Measurements from ENCODE around the gene MYO5C. TPM values are rescaled to one million over a fixed set of nuclear protein-coding genes. Genes with fewer than 3 reads are reported as not detected.

Gene MYO5C
- total RNA-seq, 2 experiments from 2014 or later: 1.6 to 4.1 TPM

DNA sequence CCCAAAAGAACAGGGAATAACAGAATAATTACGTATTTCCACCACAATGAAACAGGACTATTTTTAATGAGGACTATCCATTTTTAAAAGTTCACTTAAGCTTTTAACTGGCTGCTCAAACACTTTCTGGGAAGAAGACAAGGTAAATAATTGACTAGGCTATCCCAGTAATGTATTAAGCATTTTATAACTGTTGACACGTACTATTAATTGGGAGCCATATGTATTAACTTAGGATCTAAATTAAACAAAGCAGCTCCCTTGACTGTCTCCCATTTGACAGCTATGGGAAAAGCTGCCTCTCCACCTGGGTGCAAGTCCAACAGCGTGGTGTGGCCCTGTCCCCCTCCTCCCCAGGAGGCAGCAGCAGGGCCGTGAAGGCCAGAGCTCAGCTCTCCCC, 36.1 kb downstream of the MYO5C start:
- peaks cover 34% of the 10 kb centered on the region for H3K4me1 ChIP-seq (ENCODE audit: insufficient read depth, low read length, poor library complexity, severe bottlenecking)
- H2AFZ ChIP-seq (ENCODE audit: low read length): no peak overlapping the region
- no TSS peak for BruUV-seq (replicated peaks)
- H3K9me3 ChIP-seq (ENCODE audit: low read length): no peaks in the 10 kb centered on the region
- POLR2A ChIA-PET: interaction anchor here (0.7 to 1.2 kb wide), 3 partner anchors 21 to 43 kb away, joined by 3 to 4 read pairs (median 4); no protein-coding TSS in a partner anchor
- no peaks in the 10 kb centered on the region for H3K79me2 ChIP-seq (ENCODE audit: insufficient read depth, low read depth, low read length)
- H4K20me1 ChIP-seq (ENCODE audit: insufficient read depth, low read length): no peaks in the 10 kb centered on the region
- no peak overlapping the region for H3K27ac ChIP-seq (ENCODE audit: low read depth, low read length, poor library complexity, severe bottlenecking)
- H3K9me2 ChIP-seq (ENCODE audit: insufficient read depth, low read length): no peaks in the 10 kb centered on the region
- H3K4me3 ChIP-seq (ENCODE audit: low read depth, low read length, poor library complexity, severe bottlenecking): no peak overlapping the region
- TF ChIP-seq EZH2phosphoT487 (IDR thresholded peaks at IDR 0.05; ENCODE audit: borderline replicate concordance, low read depth, low read length): no peak
- TF ChIP-seq, protein P1, sequence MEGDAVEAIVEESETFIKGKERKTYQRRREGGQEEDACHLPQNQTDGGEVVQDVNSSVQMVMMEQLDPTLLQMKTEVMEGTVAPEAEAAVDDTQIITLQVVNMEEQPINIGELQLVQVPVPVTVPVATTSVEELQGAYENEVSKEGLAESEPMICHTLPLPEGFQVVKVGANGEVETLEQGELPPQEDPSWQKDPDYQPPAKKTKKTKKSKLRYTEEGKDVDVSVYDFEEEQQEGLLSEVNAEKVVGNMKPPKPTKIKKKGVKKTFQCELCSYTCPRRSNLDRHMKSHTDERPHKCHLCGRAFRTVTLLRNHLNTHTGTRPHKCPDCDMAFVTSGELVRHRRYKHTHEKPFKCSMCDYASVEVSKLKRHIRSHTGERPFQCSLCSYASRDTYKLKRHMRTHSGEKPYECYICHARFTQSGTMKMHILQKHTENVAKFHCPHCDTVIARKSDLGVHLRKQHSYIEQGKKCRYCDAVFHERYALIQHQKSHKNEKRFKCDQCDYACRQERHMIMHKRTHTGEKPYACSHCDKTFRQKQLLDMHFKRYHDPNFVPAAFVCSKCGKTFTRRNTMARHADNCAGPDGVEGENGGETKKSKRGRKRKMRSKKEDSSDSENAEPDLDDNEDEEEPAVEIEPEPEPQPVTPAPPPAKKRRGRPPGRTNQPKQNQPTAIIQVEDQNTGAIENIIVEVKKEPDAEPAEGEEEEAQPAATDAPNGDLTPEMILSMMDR (conservative IDR thresholded peaks at IDR 0.05; ENCODE audit: low read length): no peak
- H3K4me2 ChIP-seq (ENCODE audit: low read length): no peak overlapping the region
- intact Hi-C loops (cut with micrococcal nuclease; ENCODE audit: unreplicated experiment): loop anchor here (5.0 kb wide), 1 partner anchor 68 kb away; no protein-coding TSS in a partner anchor
- no peak for DNase-seq (ENCODE audit: low spot score)
- CTCF ChIA-PET (ENCODE audit: unreplicated experiment): no interaction called here
- no peaks in the 10 kb centered on the region for H3K36me3 ChIP-seq (ENCODE audit: insufficient read depth, low read length)

DNA sequence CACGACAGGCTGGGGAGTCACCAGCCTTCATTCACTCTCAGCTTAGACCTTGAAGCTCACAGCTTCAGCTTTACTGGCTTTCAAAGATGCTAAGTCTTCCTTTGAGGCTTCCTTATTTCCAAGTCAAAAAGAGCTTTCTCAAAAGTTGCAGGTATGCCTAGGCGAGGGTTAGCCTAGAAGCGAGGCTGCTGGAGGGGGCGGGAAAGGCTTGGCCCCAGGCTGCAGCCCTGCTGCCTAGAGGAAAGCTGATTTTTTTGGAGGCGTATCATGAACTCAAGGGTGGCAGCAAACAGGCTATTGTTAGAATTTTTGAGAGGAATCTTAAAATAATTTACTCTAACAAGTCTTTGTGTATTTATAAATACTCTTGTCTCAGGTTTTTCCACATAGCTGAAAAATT, 37.1 kb downstream of the MYO5C start:
- ChIA-PET POLR2A (interaction anchor here (0.5 to 0.6 kb wide), 2 partner anchors 477 to 491 kb away, joined by 3 read pairs; no protein-coding TSS in a partner anchor), CTCF (ENCODE audit: unreplicated experiment) (interaction anchor here (0.5 kb wide), 1 partner anchor 532 kb away, joined by 5 read pairs; the partner anchor contains the start of gene ONECUT1)
- Histone ChIP-seq H3K27ac (ENCODE audit: low read depth, low read length, poor library complexity, severe bottlenecking) (no peak overlapping the region), H4K20me1 (ENCODE audit: insufficient read depth, low read length) (no peaks in the 10 kb centered on the region), H2AFZ (ENCODE audit: low read length) (no peak overlapping the region), H3K4me3 (ENCODE audit: low read depth, low read length, poor library complexity, severe bottlenecking) (no peak overlapping the region), H3K4me1 (ENCODE audit: insufficient read depth, low read length, poor library complexity, severe bottlenecking) (peaks cover 38% of the 10 kb centered on the region), H3K4me2 (ENCODE audit: low read length) (no peak overlapping the region), H3K36me3 (ENCODE audit: insufficient read depth, low read length) (no peaks in the 10 kb centered on the region), H3K9me3 (ENCODE audit: low read length) (no peaks in the 10 kb centered on the region), H3K9me2 (ENCODE audit: insufficient read depth, low read length) (no peaks in the 10 kb centered on the region), H3K79me2 (ENCODE audit: insufficient read depth, low read depth, low read length) (no peaks in the 10 kb centered on the region)
- intact Hi-C loops (cut with micrococcal nuclease; ENCODE audit: unreplicated experiment): loop anchor here (5.0 kb wide), 1 partner anchor 69 kb away; no protein-coding TSS in a partner anchor
- no peak for DNase-seq (ENCODE audit: low spot score)
- TF ChIP-seq, protein P1 (conservative IDR thresholded peaks at IDR 0.05; ENCODE audit: low read length): no peak
- no peak for TF ChIP-seq EZH2phosphoT487 (IDR thresholded peaks at IDR 0.05; ENCODE audit: borderline replicate concordance, low read depth, low read length)
- no TSS peak for BruUV-seq (replicated peaks)

DNA sequence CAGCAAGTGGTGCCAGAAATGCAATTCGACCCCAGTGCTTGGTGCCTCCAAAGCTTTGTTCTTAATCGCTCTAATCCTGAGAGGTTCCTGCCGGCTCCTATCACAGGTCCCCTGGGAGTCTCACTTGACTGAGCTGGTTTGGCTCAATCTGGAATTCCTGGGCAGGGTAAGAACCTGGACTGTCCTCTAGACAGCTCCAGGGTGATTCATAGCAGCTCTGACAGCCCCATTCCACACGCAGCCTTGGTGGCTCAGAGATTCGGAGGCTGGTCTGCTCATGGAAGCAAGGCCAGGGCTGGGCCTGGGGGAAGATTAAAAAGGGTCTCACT, 37.9 kb downstream of the MYO5C start:
- ChIA-PET POLR2A (interaction anchor here (0.7 to 1.6 kb wide), 2 partner anchors 77 to 474 kb away, joined by 3 to 7 read pairs; no protein-coding TSS in a partner anchor), CTCF (ENCODE audit: unreplicated experiment) (interaction anchor here (1.7 kb wide), 1 partner anchor 473 kb away, joined by 10 read pairs; no protein-coding TSS in a partner anchor)
- H3K4me1 ChIP-seq (ENCODE audit: insufficient read depth, low read length, poor library complexity, severe bottlenecking): peaks cover 38% of the 10 kb centered on the region
- H3K79me2 ChIP-seq (ENCODE audit: insufficient read depth, low read depth, low read length): no peaks in the 10 kb centered on the region
- H3K9me3 ChIP-seq (ENCODE audit: low read length): no peaks in the 10 kb centered on the region
- no peaks in the 10 kb centered on the region for H3K9me2 ChIP-seq (ENCODE audit: insufficient read depth, low read length)
- DNase-seq (ENCODE audit: low spot score): no peak
- no peak overlapping the region for H3K4me2 ChIP-seq (ENCODE audit: low read length)
- TF ChIP-seq EZH2phosphoT487 (IDR thresholded peaks at IDR 0.05; ENCODE audit: borderline replicate concordance, low read depth, low read length): no peak
- TF ChIP-seq, protein P1 (conservative IDR thresholded peaks at IDR 0.05; ENCODE audit: low read length): no peak
- H3K27ac ChIP-seq (ENCODE audit: low read depth, low read length, poor library complexity, severe bottlenecking): no peak overlapping the region
- intact Hi-C loops (cut with micrococcal nuclease; ENCODE audit: unreplicated experiment): loop anchor here (2.0 to 5.0 kb wide), 3 partner anchors 70 to 271 kb away; partner anchors contain the start of gene MYO5A
- H3K36me3 ChIP-seq (ENCODE audit: insufficient read depth, low read length): no peaks in the 10 kb centered on the region
- H2AFZ ChIP-seq (ENCODE audit: low read length): no peak overlapping the region
- no peaks in the 10 kb centered on the region for H4K20me1 ChIP-seq (ENCODE audit: insufficient read depth, low read length)
- no peak overlapping the region for H3K4me3 ChIP-seq (ENCODE audit: low read depth, low read length, poor library complexity, severe bottlenecking)
- no TSS peak for BruUV-seq (replicated peaks)

Data from OCI-LY7 (cell line).